Body of pancreas (tissue), 4 donors: ENCODE results near the gene EML6. TPM values are rescaled to one million over a fixed set of nuclear protein-coding genes. Genes with fewer than 3 reads are reported as not detected.

Source experiments
- ATAC-seq: fragments of 150-250 bp; one replicate; pipeline ENCODE4 v1.9.1; 2016
- DNase-seq, 4 donors: peaks; one replicate each; pipeline ENCODE4 v3.0.0-alpha.2; 2019
- H3K27ac ChIP-seq, 4 donors: fragments of 200-600 bp; sonication (generic); 1 replicate in 3 of 4; 2 replicates in 1 of 4; pipeline versions ENCODE4 v1.5.1 to v1.6.1; 2016 to 2019; ENCODE audit warnings: mild to moderate bottlenecking in 1 of 4, mixed read lengths in 1 of 4, moderate library complexity in 1 of 4
- H3K27me3 ChIP-seq, 2 donors: fragments of 200-600 bp; sonication (generic); one replicate each; pipeline ENCODE4 v1.6.0; 2016; ENCODE audit warnings: mild to moderate bottlenecking in 1 of 2
- H3K36me3 ChIP-seq, 2 donors: fragments of 200-600 bp; sonication (generic); replicated peaks in 1 of 2; 2 replicates each; pipeline ENCODE4 v1.5.1; 2016; ENCODE audit warnings: low read depth in 2 of 2; ENCODE audit not compliant: insufficient read depth in 1 of 2
- H3K4me1 ChIP-seq: fragments of 200-600 bp; sonication (generic); one replicate; pipeline ENCODE4 v1.6.0; 2016
- H3K4me3 ChIP-seq, 2 donors: fragments of 200-600 bp; sonication (generic); 1 replicate in 1 of 2; 2 replicates in 1 of 2; pipeline ENCODE4 v1.5.1; 2016 to 2019
- H3K9me3 ChIP-seq, 3 donors: fragments of 200-600 bp; sonication (generic); 1 replicate in 2 of 3; 2 replicates in 1 of 3; pipeline ENCODE4 v1.5.1; 2016
- CTCF ChIP-seq, 7 experiments: fragments of 450-650 bp in 4 of 7; fragments of 200-600 bp in 3 of 7; sonication (generic) in 3 of 7; IDR thresholded peaks; one replicate each; pipeline ENCODE4 v1.5.1; 2016 to 2019; ENCODE audit warnings: antibody characterized with exemption in 7 of 7
- POLR2A ChIP-seq, 3 donors: fragments of 450-650 bp; IDR thresholded peaks; one replicate each; pipeline ENCODE4 v1.6.1; 2016; ENCODE audit warnings: antibody characterized with exemption in 3 of 3, mild to moderate bottlenecking in 2 of 3
- WGBS, 2 donors: methylation state at CpG; one replicate each; pipeline ENCODE4 v1.1.5; 2017; 5-methylcytosine and 5-hydroxymethylcytosine counted together
- intact Hi-C: fragments of 100-400 bp; cut with DNase I; formaldehyde crosslinking; loops from one replicate; pipeline ENCODE4 v1.15.1; 2023
- total RNA-seq, 2 donors: library from RNA; depleted of rRNA; stranded (reverse); fragments of >200 nt; gene quantifications; one replicate each; pipeline ENCODE4 v1.1.0, GENCODE V29; 2016

Gene EML6
- total RNA-seq, 2 donors from 2014 or later: 2.3 to 2.6 TPM

- Histone ChIP-seq H3K4me3 (no peak overlapping the region), H3K36me3 (no peaks in the 10 kb centered on the region), H3K27ac (no peak overlapping the region), H3K4me1 (no peaks in the 10 kb centered on the region), H3K9me3 (no peaks in the 10 kb centered on the region), H3K27me3 (no peaks in the 10 kb centered on the region)
- TF ChIP-seq POLR2A (IDR thresholded peaks at IDR 0.05) (no peak), CTCF (IDR thresholded peaks at IDR 0.05) (no peak)
- 89 to 95% methylated on average over 3 of the region's 3 CpGs for WGBS, 2 donors
- ATAC-seq (no peak), DNase-seq (no peak)
- intact Hi-C loops: no loop called here
Observed at GRCh38 chr2:54885891-54886290, 162.4 kb downstream of the EML6 start.

- WGBS, 2 donors: 80 to 83% methylated on average over 9 of the region's 9 CpGs
- H3K9me3 ChIP-seq: no peaks in the 10 kb centered on the region
- H3K36me3 ChIP-seq: no peaks in the 10 kb centered on the region
- DNase-seq (no peak), ATAC-seq (no peak)
- intact Hi-C loops: no loop called here
- no peaks in the 10 kb centered on the region for H3K4me1 ChIP-seq
- H3K27ac ChIP-seq: no peak overlapping the region
- no peak overlapping the region for H3K4me3 ChIP-seq
- TF ChIP-seq CTCF (IDR thresholded peaks at IDR 0.05) (no peak), POLR2A (IDR thresholded peaks at IDR 0.05) (no peak)
- H3K27me3 ChIP-seq: no peaks in the 10 kb centered on the region
Observed at GRCh38 chr2:54887850-54888545, 164.5 kb downstream of the EML6 start.

- DNase-seq: no peak
- TF ChIP-seq POLR2A (IDR thresholded peaks at IDR 0.05) (no peak), CTCF (IDR thresholded peaks at IDR 0.05) (no peak)
- no peaks in the 10 kb centered on the region for H3K4me1 ChIP-seq
- no peaks in the 10 kb centered on the region for H3K9me3 ChIP-seq
- 82% methylated on average over 2 of the region's 2 CpGs for WGBS, 2 donors
- H3K36me3 ChIP-seq: no peaks in the 10 kb centered on the region
- no peak overlapping the region for H3K4me3 ChIP-seq
- H3K27me3 ChIP-seq: no peaks in the 10 kb centered on the region
- ATAC-seq: no peak
- no peak overlapping the region for H3K27ac ChIP-seq
- intact Hi-C loops: no loop called here
Observed at GRCh38 chr2:54889053-54889452, 165.6 kb downstream of the EML6 start.

GRCh38 chr2:54891909-54892308, 168.4 kb downstream of the EML6 start:
- intact Hi-C loops: loop anchor here (10.0 kb wide), 1 partner anchor 283 kb away; no protein-coding TSS in a partner anchor
- no peak overlapping the region for H3K4me3 ChIP-seq
- no peaks in the 10 kb centered on the region for H3K36me3 ChIP-seq
- DNase-seq (no peak), ATAC-seq (no peak)
- TF ChIP-seq CTCF (IDR thresholded peaks at IDR 0.05) (no peak), POLR2A (IDR thresholded peaks at IDR 0.05) (no peak)
- 65 to 77% methylated on average over 4 of the region's 4 CpGs for WGBS, 2 donors
- H3K9me3 ChIP-seq: no peaks in the 10 kb centered on the region
- H3K4me1 ChIP-seq: no peaks in the 10 kb centered on the region
- H3K27ac ChIP-seq: no peak overlapping the region
- no peaks in the 10 kb centered on the region for H3K27me3 ChIP-seq

- DNase-seq (no peak), ATAC-seq (no peak)
- Histone ChIP-seq H3K27me3 (no peaks in the 10 kb centered on the region), H3K36me3 (no peaks in the 10 kb centered on the region), H3K27ac (no peak overlapping the region), H3K4me1 (no peaks in the 10 kb centered on the region), H3K4me3 (no peak overlapping the region), H3K9me3 (no peaks in the 10 kb centered on the region)
- WGBS, 2 donors: 64 to 72% methylated on average over 3 of the region's 3 CpGs
- intact Hi-C loops: loop anchor here (10.0 kb wide), 1 partner anchor 280 kb away; no protein-coding TSS in a partner anchor
- TF ChIP-seq POLR2A (IDR thresholded peaks at IDR 0.05) (no peak), CTCF (IDR thresholded peaks at IDR 0.05) (no peak)
Observed at GRCh38 chr2:54894467-54894866, 171.0 kb downstream of the EML6 start.
